GM21825 (cell line): Measurements from ENCODE around the gene PCNT.
"Not testable (repeated sequence)": the region's sequence is repeated elsewhere in the genome, so short reads cannot be mapped to it uniquely, and the experiment has no call there.

Experiments used
- ATAC-seq: cut with Tn5 transposase; IDR thresholded peaks from one replicate; pipeline ENCODE4 v1.9.1; 2021; ENCODE audit warnings: mild to moderate bottlenecking, moderate library complexity; ENCODE audit not compliant: unreplicated experiment

PCNT gene

GRCh38 chr21:46356494-46357334, 32.8 kb downstream of the PCNT start:
- ATAC-seq: no peak

- ATAC-seq: no peak
Measured at GRCh38 chr21:46357335-46357604, 33.3 kb downstream of the PCNT start.

- no peak for ATAC-seq
Measured at GRCh38 chr21:46357684-46358425, 33.9 kb downstream of the PCNT start.

GRCh38 chr21:46361176-46361575, 37.2 kb downstream of the PCNT start:
- no peak for ATAC-seq

- ATAC-seq: no peak
Measured at GRCh38 chr21:46361935-46362334, 38.0 kb downstream of the PCNT start.

- no peak for ATAC-seq
Measured at GRCh38 chr21:46362946-46363345, 39.0 kb downstream of the PCNT start.

- no peak for ATAC-seq
Measured at GRCh38 chr21:46363698-46364097, 39.7 kb downstream of the PCNT start.

- no peak for ATAC-seq
Measured at GRCh38 chr21:46366091-46366490, 42.1 kb downstream of the PCNT start.

- ATAC-seq: no peak
Measured at GRCh38 chr21:46366561-46366960, 42.6 kb downstream of the PCNT start.

GRCh38 chr21:46366966-46367365, 43.0 kb downstream of the PCNT start:
- no peak for ATAC-seq

- peak; percentile 56 for ATAC-seq
Measured at GRCh38 chr21:46368533-46369285, 44.8 kb downstream of the PCNT start.

GRCh38 chr21:46369520-46370235, 45.7 kb downstream of the PCNT start:
- ATAC-seq: peak; percentile 32

GRCh38 chr21:46371204-46372013, 47.5 kb downstream of the PCNT start:
- no peak for ATAC-seq

GRCh38 chr21:46372014-46372485, 48.1 kb downstream of the PCNT start:
- ATAC-seq: no peak

- not testable (repeated sequence) for ATAC-seq
Measured at GRCh38 chr21:46372947-46373346, 49.0 kb downstream of the PCNT start.

GRCh38 chr21:46374761-46375389, 50.9 kb downstream of the PCNT start:
- ATAC-seq: no peak

GRCh38 chr21:46375560-46376230, 51.7 kb downstream of the PCNT start:
- ATAC-seq: no peak

- no peak for ATAC-seq
Measured at GRCh38 chr21:46376231-46376628, 52.3 kb downstream of the PCNT start.

GRCh38 chr21:46376856-46377453, 53.0 kb downstream of the PCNT start:
- no peak for ATAC-seq
